Rectal smooth muscle tissue (tissue), 1 donor: Measurements from ENCODE around the gene IGF1R.

Experiments
- H3K27ac ChIP-seq: one replicate; pipeline ENCODE4 v1.7.0; 2013; ENCODE audit warnings: low read depth, low read length, inconsistent platforms
- H3K27me3 ChIP-seq: one replicate; pipeline ENCODE4 v1.7.0; 2013; ENCODE audit warnings: low read length; ENCODE audit not compliant: control insufficient read depth, insufficient read depth
- H3K36me3 ChIP-seq: one replicate; pipeline ENCODE4 v1.7.0; 2013; ENCODE audit warnings: low read length; ENCODE audit not compliant: control insufficient read depth, insufficient read depth
- H3K4me1 ChIP-seq: one replicate; pipeline ENCODE4 v1.7.0; 2013; ENCODE audit warnings: low read length; ENCODE audit not compliant: control insufficient read depth, insufficient read depth
- H3K4me3 ChIP-seq: one replicate; pipeline ENCODE4 v1.7.0; 2013; ENCODE audit warnings: low read length
- H3K9ac ChIP-seq: one replicate; pipeline ENCODE4 v1.7.0; 2013; ENCODE audit warnings: low read length

IGF1R gene

GRCh38 chr15:98650417-98651035 lies 2.2 kb downstream of the IGF1R start:
- Histone ChIP-seq H3K9ac (peak overlapping the region; percentile 61), H3K27me3 (no peaks in the 10 kb centered on the region), H3K27ac (peak overlapping the region; percentile 91), H3K4me3 (peak overlapping the region; percentile 90), H3K36me3 (no peaks in the 10 kb centered on the region), H3K4me1 (peaks cover 13% of the 10 kb centered on the region)

DNA sequence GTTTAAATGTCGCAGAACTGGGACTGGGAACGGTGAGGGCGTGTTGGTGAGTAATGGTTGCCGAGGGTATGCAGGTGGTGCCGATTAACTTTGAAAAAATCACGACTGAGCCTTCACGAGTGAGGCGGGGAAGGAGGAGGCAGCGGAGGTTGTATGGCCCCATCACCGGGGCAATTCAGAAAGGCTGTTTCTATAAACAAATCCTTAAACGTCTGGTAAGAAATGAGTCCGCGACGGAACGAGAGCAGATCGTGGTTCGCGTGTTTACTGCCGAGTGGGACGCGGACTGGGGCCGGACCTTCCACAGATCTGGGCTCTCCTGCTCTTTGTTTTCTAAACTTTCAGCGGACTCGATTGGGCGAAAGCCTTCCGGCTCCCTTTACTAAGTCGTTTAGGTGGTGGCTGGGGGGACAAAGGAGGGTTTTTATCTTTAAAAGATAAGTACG lies 2.7 kb downstream of the IGF1R start:
- no peaks in the 10 kb centered on the region for H3K36me3 ChIP-seq
- H3K4me3 ChIP-seq = peak overlapping the region; percentile 90
- H3K27me3 ChIP-seq = no peaks in the 10 kb centered on the region
- peak overlapping the region; percentile 91 for H3K27ac ChIP-seq
- H3K4me1 ChIP-seq = peaks cover 13% of the 10 kb centered on the region
- H3K9ac ChIP-seq = peak overlapping the region; percentile 61

DNA sequence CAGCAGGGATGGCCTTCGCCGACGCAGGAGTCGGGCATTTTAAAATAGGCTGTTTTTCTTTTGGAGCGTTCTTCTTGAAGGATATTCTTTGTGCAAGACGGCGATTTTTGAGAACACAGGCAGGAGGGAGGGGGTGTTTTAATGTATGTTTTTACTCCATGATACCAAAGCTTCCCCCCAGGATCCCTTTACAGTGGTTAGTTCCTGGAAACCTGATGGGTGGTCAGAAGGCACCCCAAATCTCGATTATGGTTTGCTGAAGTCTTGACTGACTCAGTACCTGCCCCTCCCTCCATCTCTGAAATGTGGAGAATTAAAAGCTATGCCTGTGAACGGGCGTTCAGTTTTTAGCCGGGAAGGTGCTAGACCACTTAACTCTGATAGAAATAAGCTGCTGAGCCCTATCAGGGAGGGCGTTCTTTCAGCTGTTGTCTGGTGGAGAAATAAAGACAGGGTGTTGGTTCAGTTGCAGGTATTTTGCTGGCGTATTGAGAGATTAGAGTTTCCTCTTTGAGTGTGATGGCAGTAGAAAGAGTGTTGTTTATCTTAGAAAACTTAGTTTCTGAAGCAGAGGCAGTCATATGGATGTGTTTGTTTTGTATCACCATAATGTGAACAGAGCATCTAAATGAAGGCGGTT lies 3.4 kb downstream of the IGF1R start:
- H3K9ac ChIP-seq = no peak overlapping the region
- H3K4me3 ChIP-seq = peak overlapping the region; percentile 90
- peak overlapping the region; percentile 91 for H3K27ac ChIP-seq
- no peaks in the 10 kb centered on the region for H3K27me3 ChIP-seq
- no peaks in the 10 kb centered on the region for H3K36me3 ChIP-seq
- peaks cover 13% of the 10 kb centered on the region for H3K4me1 ChIP-seq

DNA sequence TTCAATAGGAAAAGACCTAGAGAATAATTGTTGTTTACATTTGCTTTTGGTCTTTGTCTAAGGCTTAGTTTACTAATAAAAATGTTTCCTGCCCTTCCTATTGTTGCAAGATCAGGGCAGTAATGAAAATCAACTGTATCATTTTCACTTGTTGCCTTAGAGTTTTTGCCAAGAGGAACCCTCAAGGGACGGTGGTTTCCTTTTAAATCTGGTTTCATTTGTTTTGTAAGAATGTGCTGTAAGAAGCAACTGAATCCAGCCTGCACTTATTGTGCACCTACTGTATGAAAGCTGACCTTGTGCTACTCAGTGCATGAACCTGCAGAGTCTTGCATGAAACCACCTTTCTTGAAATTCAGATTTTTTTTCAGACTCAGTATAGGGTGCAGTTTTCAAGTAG lies 5.3 kb downstream of the IGF1R start:
- no peaks in the 10 kb centered on the region for H3K36me3 ChIP-seq
- H3K27me3 ChIP-seq = no peaks in the 10 kb centered on the region
- H3K27ac ChIP-seq = no peak overlapping the region
- no peak overlapping the region for H3K9ac ChIP-seq
- H3K4me1 ChIP-seq = peaks cover 13% of the 10 kb centered on the region
- H3K4me3 ChIP-seq = no peak overlapping the region

- Histone ChIP-seq H3K9ac (no peak overlapping the region), H3K4me1 (peaks cover 13% of the 10 kb centered on the region), H3K4me3 (no peak overlapping the region), H3K27ac (no peak overlapping the region), H3K36me3 (no peaks in the 10 kb centered on the region), H3K27me3 (no peaks in the 10 kb centered on the region)
These were observed 6.5 kb downstream of the IGF1R start for GRCh38 chr15:98654790-98655360.

DNA sequence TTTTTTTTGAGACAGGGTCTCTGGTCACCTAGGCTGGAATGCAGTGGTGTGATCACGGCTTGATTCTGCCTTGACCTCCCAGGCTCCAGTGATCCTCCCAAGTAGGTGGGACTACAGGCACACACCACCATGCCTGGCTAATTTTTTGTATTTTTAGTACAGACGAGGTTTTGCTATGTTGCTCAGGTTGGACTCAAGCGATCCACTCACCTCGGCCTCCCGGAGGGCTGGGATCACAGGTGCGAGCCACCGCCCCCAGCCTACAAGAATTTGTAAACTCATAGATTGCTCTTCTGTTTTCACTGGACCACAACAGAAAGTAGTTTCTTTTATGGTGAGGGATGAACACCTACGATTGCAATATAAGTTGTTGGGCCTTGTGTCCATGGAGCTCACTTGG lies 7.4 kb downstream of the IGF1R start:
- Histone ChIP-seq H3K36me3 (no peaks in the 10 kb centered on the region), H3K27ac (no peak overlapping the region), H3K4me1 (peaks cover 16% of the 10 kb centered on the region), H3K4me3 (no peak overlapping the region), H3K27me3 (no peaks in the 10 kb centered on the region), H3K9ac (no peak overlapping the region)

DNA sequence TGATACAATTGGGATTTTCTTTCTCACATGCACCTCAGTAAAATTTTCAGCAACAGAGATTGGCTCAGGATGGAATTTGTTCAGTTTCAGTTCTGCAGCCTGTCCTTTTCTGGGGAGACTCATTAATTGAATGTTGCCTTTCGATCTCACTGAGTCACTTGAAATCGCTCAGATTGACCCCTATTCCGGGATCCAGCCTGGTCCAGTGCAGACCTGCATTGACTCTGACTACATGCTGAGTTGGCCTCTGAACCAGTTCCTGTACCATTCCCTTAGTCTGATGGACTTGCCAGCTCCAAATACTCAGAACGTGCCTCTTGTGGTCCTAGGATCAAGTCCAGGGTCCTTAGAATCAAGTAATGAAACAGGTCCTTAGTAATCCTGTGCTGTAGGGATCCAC lies 9.4 kb downstream of the IGF1R start:
- Histone ChIP-seq H3K4me1 (peaks cover 14% of the 10 kb centered on the region), H3K9ac (no peak overlapping the region), H3K27ac (no peak overlapping the region), H3K27me3 (no peaks in the 10 kb centered on the region), H3K36me3 (no peaks in the 10 kb centered on the region), H3K4me3 (no peak overlapping the region)

GRCh38 chr15:98658831-98659699 lies 10.7 kb downstream of the IGF1R start:
- no peak overlapping the region for H3K27ac ChIP-seq
- H3K27me3 ChIP-seq = no peaks in the 10 kb centered on the region
- H3K9ac ChIP-seq = no peak overlapping the region
- peaks cover 14% of the 10 kb centered on the region for H3K4me1 ChIP-seq
- H3K4me3 ChIP-seq = no peak overlapping the region
- no peaks in the 10 kb centered on the region for H3K36me3 ChIP-seq

GRCh38 chr15:98660055-98660454 lies 11.7 kb downstream of the IGF1R start:
- Histone ChIP-seq H3K4me3 (no peak overlapping the region), H3K27me3 (no peaks in the 10 kb centered on the region), H3K4me1 (peaks cover 14% of the 10 kb centered on the region), H3K27ac (no peak overlapping the region), H3K9ac (no peak overlapping the region), H3K36me3 (no peaks in the 10 kb centered on the region)

GRCh38 chr15:98663045-98663444 lies 14.7 kb downstream of the IGF1R start:
- H3K4me3 ChIP-seq = no peak overlapping the region
- H3K27ac ChIP-seq = peak overlapping the region; percentile 33
- no peak overlapping the region for H3K9ac ChIP-seq
- no peaks in the 10 kb centered on the region for H3K36me3 ChIP-seq
- H3K4me1 ChIP-seq = peaks cover 19% of the 10 kb centered on the region
- no peaks in the 10 kb centered on the region for H3K27me3 ChIP-seq

GRCh38 chr15:98663606-98664005 lies 15.3 kb downstream of the IGF1R start:
- H3K4me3 ChIP-seq = no peak overlapping the region
- peak overlapping the region; percentile 33 for H3K27ac ChIP-seq
- no peaks in the 10 kb centered on the region for H3K27me3 ChIP-seq
- no peak overlapping the region for H3K9ac ChIP-seq
- peaks cover 23% of the 10 kb centered on the region for H3K4me1 ChIP-seq
- H3K36me3 ChIP-seq = no peaks in the 10 kb centered on the region

GRCh38 chr15:98666441-98666840 lies 18.1 kb downstream of the IGF1R start:
- H3K36me3 ChIP-seq = no peaks in the 10 kb centered on the region
- H3K9ac ChIP-seq = no peak overlapping the region
- H3K27me3 ChIP-seq = no peaks in the 10 kb centered on the region
- H3K4me1 ChIP-seq = peaks cover 35% of the 10 kb centered on the region
- no peak overlapping the region for H3K27ac ChIP-seq
- H3K4me3 ChIP-seq = no peak overlapping the region
